Subcutaneous adipose tissue (tissue), 4 donors: ENCODE results near the gene CELA1. TPM values are rescaled to one million over a fixed set of nuclear protein-coding genes. Genes with fewer than 3 reads are reported as not detected.

Source experiments
- total RNA-seq, 4 donors: library from RNA; depleted of rRNA; stranded (reverse); fragments of >200 nt; gene quantifications; one replicate each; pipeline ENCODE4 v1.1.0, GENCODE V29; 2016
- TF ChIP-seq, protein P1 (sequence below): fragments of 450-650 bp; IDR thresholded peaks from one replicate; pipeline ENCODE4 v1.5.1; 2016; ENCODE audit warnings: low read depth, mild to moderate bottlenecking, control low read depth, antibody characterized with exemption, moderate library complexity

The CELA1 gene
- total RNA-seq, 4 donors from 2014 or later: not detected

DNA sequence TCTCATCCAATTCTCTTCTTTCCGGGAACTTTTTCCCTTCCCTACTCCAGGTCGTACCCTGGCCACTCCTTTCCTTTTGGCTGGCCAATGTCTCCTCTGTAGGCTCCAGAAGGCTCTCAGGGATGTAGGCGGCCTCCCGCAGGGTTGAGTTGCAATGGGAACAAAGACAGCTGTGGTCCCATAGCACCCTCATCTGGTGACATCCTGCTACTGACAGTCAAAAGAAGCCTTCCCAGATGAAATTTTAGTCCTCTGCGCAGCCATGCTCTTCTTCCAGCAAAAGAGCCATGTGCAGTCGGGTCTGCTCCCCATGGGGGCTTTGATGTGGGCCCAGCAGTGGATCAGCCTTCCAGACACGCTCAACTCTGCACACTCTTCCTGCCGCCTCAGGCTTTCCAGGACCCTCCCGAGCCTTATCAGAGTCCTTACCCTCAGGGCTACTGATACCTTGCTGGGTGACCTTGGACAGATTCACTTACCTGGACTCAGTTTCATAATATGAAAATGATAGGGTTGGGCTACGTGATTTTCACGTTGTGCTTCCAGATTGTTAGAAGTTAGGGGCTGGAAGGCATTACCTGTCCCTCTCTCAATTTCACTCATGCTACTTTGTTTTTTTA, 5.5 kb upstream of the CELA1 start:
- TF ChIP-seq, protein P1, sequence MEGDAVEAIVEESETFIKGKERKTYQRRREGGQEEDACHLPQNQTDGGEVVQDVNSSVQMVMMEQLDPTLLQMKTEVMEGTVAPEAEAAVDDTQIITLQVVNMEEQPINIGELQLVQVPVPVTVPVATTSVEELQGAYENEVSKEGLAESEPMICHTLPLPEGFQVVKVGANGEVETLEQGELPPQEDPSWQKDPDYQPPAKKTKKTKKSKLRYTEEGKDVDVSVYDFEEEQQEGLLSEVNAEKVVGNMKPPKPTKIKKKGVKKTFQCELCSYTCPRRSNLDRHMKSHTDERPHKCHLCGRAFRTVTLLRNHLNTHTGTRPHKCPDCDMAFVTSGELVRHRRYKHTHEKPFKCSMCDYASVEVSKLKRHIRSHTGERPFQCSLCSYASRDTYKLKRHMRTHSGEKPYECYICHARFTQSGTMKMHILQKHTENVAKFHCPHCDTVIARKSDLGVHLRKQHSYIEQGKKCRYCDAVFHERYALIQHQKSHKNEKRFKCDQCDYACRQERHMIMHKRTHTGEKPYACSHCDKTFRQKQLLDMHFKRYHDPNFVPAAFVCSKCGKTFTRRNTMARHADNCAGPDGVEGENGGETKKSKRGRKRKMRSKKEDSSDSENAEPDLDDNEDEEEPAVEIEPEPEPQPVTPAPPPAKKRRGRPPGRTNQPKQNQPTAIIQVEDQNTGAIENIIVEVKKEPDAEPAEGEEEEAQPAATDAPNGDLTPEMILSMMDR: no peak

DNA sequence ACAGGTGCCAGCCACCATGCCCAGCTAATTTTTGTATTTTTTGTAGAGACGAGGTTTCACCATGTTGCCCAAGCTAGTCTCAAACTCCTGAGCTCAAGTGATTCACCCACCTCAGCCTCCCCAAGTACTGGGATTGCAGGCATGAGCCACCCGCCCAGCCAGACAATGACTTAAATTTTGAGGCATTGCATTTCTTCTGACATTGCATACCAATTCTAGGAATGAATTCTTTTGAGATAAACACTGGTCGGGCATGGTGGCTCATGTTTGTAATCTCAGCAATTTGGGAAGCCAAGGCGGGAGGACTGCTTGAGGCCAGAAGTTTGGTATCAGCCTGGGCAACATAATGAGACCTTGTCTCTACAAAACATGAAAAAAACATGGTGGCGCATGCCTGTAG, 2.5 kb upstream of the CELA1 start:
- TF ChIP-seq, protein P1: no peak

DNA sequence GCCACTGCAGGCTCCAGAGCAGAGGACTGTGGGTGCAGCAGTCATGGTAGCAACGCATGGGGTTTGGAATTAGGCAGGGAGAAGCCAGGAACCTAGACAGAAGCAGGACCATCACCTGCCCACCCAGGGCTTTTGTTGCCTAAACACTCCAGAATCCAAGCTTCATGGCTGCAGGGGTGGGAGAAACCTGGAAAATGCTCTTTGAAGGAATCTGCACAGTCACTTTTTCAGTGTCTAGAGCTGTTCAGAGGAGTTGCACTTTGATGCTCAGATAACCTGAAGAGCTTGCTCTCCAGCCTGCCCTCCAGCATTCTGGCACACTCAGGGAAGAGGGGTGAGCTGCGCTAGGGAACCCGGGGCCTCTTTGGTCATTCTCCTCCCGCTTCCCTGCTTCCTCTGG, 1.6 kb upstream of the CELA1 start:
- TF ChIP-seq, protein P1: no peak

DNA sequence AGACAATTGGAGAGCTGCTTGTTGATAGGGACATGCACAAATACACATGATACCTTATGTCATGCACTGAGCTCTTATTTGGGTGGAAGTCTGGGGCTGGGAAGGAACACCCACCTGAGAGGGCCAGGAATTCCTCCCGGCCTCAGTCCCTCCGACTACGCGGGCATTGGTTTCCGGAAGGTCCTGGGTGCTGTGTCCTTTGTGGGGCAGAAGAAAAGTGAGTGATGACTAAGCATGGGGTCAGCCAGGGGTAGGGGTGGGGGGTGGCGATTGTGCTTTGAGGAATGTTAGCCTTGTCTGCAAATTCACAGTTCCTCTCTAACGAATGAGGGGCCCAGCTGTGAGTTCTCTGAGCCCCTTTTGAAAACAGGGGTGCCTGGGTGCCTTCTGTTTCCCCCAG, 798 bp downstream of the CELA1 start:
- TF ChIP-seq, protein P1: no peak

DNA sequence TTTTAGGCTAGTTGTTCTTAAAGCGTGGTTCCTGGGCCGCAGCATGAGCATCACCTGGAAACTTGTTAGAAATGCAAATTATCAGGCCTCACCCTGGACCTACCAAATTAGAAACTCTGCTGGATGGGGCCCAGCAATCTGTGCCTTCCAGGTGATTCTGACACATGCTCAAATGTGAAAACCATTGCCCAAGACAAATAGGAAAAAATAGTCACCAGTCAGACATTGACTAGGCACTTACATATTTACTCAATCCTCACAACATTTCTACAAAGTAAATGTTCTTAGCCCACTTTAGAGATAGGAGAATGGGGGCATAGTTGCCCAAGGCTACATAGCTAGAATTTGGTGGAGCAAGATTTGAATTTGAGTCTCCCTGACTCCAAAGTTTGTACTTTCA, 3.3 kb downstream of the CELA1 start:
- TF ChIP-seq, protein P1: no peak

DNA sequence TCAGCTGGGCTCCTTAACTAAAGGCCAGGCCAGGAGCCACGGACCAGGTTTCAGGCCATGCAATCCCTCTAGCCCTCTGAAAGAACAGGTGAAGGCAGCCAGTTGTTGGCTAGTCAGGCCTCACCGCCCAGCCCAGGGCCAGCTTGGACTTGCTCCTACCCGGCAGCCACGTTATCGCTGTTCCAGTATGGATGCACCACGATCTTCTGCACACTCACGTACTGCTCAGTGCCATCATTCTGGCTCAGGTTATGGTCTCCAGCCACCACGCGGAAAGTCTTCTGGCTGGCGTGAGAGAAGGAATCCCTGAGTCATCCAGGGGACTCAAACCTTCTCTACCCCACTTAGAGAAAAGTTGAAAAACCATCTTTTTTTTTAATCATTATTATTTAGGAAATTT, 4.1 kb downstream of the CELA1 start:
- TF ChIP-seq, protein P1: no peak

DNA sequence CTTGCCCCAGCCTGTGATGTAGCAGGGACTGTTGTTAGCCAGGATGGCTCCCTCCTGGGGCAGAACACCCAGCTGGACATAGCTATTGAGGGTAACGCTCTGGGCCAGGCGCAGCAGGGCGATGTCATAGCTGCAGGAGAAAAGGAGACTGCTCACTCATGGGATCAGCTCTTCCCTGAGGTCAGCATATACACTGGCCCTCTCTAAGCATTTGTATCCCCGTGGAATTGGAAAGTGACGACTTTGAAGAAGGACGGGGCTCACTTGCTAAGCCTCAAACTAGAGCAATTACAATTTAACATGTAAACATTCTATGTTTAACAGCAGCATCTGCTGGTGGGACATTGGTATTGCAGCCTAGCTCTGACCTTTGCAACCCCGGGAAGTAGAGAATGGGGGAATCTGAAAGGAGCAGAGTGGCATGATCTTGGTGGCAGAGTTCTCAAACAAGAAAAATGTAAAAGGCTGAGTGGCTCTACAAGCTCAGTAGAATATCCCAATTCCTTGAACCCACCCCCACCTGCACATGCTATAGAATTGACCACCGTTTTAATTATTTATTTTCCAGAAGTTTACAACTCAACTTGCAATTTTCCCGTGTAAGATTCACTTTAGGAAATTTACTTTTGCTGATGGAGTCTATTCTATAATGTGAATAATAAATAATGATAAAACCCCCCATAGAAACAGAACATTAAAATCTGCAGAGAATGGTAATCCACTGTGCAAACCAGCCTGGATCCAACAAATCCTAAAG, 5.0 kb downstream of the CELA1 start:
- TF ChIP-seq, protein P1: no peak
